H1 (cell line): Measurements from ENCODE around the gene DERL3. TPM values are rescaled to one million over a fixed set of nuclear protein-coding genes. Genes with fewer than 3 reads are reported as not detected.

Source experiments
- CTCF ChIA-PET: fragments of 300-600 bp; sonication (Branson Sonifier 250); formaldehyde crosslinking; loops from one replicate; lab custom pipeline; 2021; ENCODE audit not compliant: partially characterized antibody; lab: Charles Lee
- POLR2A ChIA-PET: fragments of 300-600 bp; sonication (Branson Sonifier 250); formaldehyde crosslinking; loops from one replicate; lab custom pipeline; 2021; ENCODE audit warnings: inconsistent platforms; ENCODE audit not compliant: partially characterized antibody; lab: Charles Lee
- DNase-seq, 2 experiments: peaks; one replicate each; pipeline versions ENCODE4 v3.0.0 to v3.0.0-alpha.2; 2010 to 2022; ENCODE audit warnings: low spot score in 2 of 2, low read depth in 1 of 2, mixed read lengths in 1 of 2
- FAIRE-seq: peaks from 2 replicates; lab custom pipeline; 2011; peaks lifted over from hg19 to GRCh38; lab: Jason Lieb, UNC
- H2AFZ ChIP-seq: 2 replicates; pipeline ENCODE4 v1.8.1; 2012; ENCODE audit warnings: low read length, inconsistent platforms
- H2AK5ac ChIP-seq: 2 replicates; pipeline ENCODE4 v1.6.1; 2013; ENCODE audit warnings: low read depth, low read length
- H2BK120ac ChIP-seq: replicated peaks from 2 replicates; pipeline ENCODE3; 2013; ENCODE audit warnings: low read depth, low read length, inconsistent platforms
- H2BK12ac ChIP-seq: 2 replicates; pipeline ENCODE4 v1.6.1; 2013; ENCODE audit warnings: low read depth, low read length
- H2BK15ac ChIP-seq: 2 replicates; pipeline ENCODE4 v1.6.1; 2013; ENCODE audit warnings: low read length
- H2BK20ac ChIP-seq: 2 replicates; pipeline ENCODE4 v1.6.1; 2013; ENCODE audit warnings: low read length
- H2BK5ac ChIP-seq: 2 replicates; pipeline ENCODE4 v1.6.1; 2013; ENCODE audit warnings: low read depth, low read length
- H3K14ac ChIP-seq: 2 replicates; pipeline ENCODE4 v1.6.1; 2013; ENCODE audit warnings: inconsistent platforms; ENCODE audit not compliant: insufficient read length
- H3K18ac ChIP-seq: 2 replicates; pipeline ENCODE4 v1.6.1; 2013; ENCODE audit warnings: low read length; ENCODE audit errors: extremely low read depth
- H3K23ac ChIP-seq: 2 replicates; pipeline ENCODE4 v1.6.1; 2013; ENCODE audit warnings: inconsistent platforms; ENCODE audit not compliant: insufficient read length
- H3K23me2 ChIP-seq: 2 replicates; pipeline ENCODE4 v1.6.1; 2013; ENCODE audit warnings: low read depth, low read length
- H3K27ac ChIP-seq: 2 replicates; pipeline ENCODE4 v1.6.1; 2011; ENCODE audit warnings: low read depth, low read length, inconsistent platforms
- H3K27me3 ChIP-seq, 4 experiments: replicated peaks in 1 of 4; 1 replicate in 1 of 4; 2 replicates in 3 of 4; pipeline versions ENCODE4 v1.6.1 to v1.8.1; 2011 to 2013; ENCODE audit warnings: low read length in 3 of 4, mild to moderate bottlenecking in 3 of 4, inconsistent platforms in 2 of 4, mixed read lengths in 2 of 4, moderate library complexity in 1 of 4; ENCODE audit not compliant: control insufficient read depth in 3 of 4, insufficient read depth in 3 of 4; ENCODE audit errors: extremely low read depth in 1 of 4
- H3K36me3 ChIP-seq, 4 experiments: 2 replicates each; pipeline versions ENCODE4 v1.6.1 to v1.8.1; 2011 to 2013; ENCODE audit warnings: mild to moderate bottlenecking in 4 of 4, low read length in 3 of 4, moderate library complexity in 2 of 4, control low read depth in 1 of 4, inconsistent platforms in 1 of 4; ENCODE audit not compliant: insufficient read depth in 4 of 4, control insufficient read depth in 2 of 4
- H3K4ac ChIP-seq: replicated peaks from 2 replicates; pipeline ENCODE3; 2013; ENCODE audit warnings: low read length, low read depth, mixed read lengths, inconsistent platforms; ENCODE audit not compliant: insufficient read length
- H3K4me1 ChIP-seq, 4 experiments: replicated peaks in 1 of 4; 1 replicate in 1 of 4; 2 replicates in 3 of 4; pipeline versions ENCODE4 v1.6.1 to v1.8.1; 2011 to 2013; ENCODE audit warnings: low read length in 3 of 4, inconsistent platforms in 2 of 4, mixed read lengths in 1 of 4; ENCODE audit not compliant: insufficient read depth in 4 of 4, control insufficient read depth in 3 of 4
- H3K4me2 ChIP-seq, 2 experiments: 2 replicates each; pipeline versions ENCODE4 v1.6.1 to v1.8.1; 2011 to 2013; ENCODE audit warnings: low read depth in 2 of 2, low read length in 2 of 2, control low read depth in 1 of 2, inconsistent platforms in 1 of 2, mild to moderate bottlenecking in 1 of 2; ENCODE audit not compliant: insufficient read depth in 1 of 2
- H3K4me3 ChIP-seq, 4 experiments: fragments of 200-600, 300-600 bp in 1 of 4; sonication (generic), shearing (Covaris generic), sonication (Bioruptor Twin) in 1 of 4; 2 replicates each; pipeline versions ENCODE4 v1.5.1 to v1.8.1; 2011 to 2016; ENCODE audit warnings: low read length in 4 of 4, low read depth in 3 of 4, control low read depth in 2 of 4, inconsistent platforms in 2 of 4, mild to moderate bottlenecking in 2 of 4, mixed read lengths in 1 of 4, moderate library complexity in 1 of 4; ENCODE audit not compliant: insufficient read depth in 2 of 4; ENCODE audit errors: extremely low read depth in 1 of 4
- H3K56ac ChIP-seq: replicated peaks from 2 replicates; pipeline ENCODE3; 2013; ENCODE audit warnings: low read depth, mild to moderate bottlenecking, mixed read lengths, low read length, inconsistent platforms; ENCODE audit not compliant: insufficient read length
- H3K79me1 ChIP-seq: 2 replicates; pipeline ENCODE4 v1.6.1; 2013; ENCODE audit warnings: low read depth, low read length, control low read depth
- H3K79me2 ChIP-seq, 2 experiments: 2 replicates each; pipeline versions ENCODE4 v1.6.1 to v1.8.1; 2012 to 2013; ENCODE audit warnings: low read length in 2 of 2, mild to moderate bottlenecking in 2 of 2, inconsistent platforms in 1 of 2; ENCODE audit not compliant: insufficient read depth in 2 of 2, control insufficient read depth in 1 of 2
- H3K9ac ChIP-seq, 4 experiments: replicated peaks in 1 of 4; 1 replicate in 1 of 4; 2 replicates in 3 of 4; pipeline versions ENCODE4 v1.6.1 to v1.8.1; 2011 to 2013; ENCODE audit warnings: low read depth in 3 of 4, low read length in 3 of 4, control low read depth in 2 of 4, mild to moderate bottlenecking in 2 of 4, moderate library complexity in 2 of 4, inconsistent platforms in 1 of 4; ENCODE audit errors: extremely low read depth in 1 of 4
- H3K9me3 ChIP-seq, 2 experiments: 2 replicates each; pipeline versions ENCODE4 v1.6.1 to v1.8.1; 2012 to 2013; ENCODE audit warnings: mild to moderate bottlenecking in 2 of 2, moderate library complexity in 2 of 2, control low read depth in 1 of 2, inconsistent platforms in 1 of 2, low read depth in 1 of 2, low read length in 1 of 2, mixed read lengths in 1 of 2; ENCODE audit not compliant: insufficient read depth in 2 of 2
- H4K20me1 ChIP-seq, 2 experiments: replicated peaks in 1 of 2; 2 replicates each; pipeline versions ENCODE3 to v1.8.1; 2011 to 2013; ENCODE audit warnings: inconsistent platforms in 2 of 2, low read length in 2 of 2, mild to moderate bottlenecking in 1 of 2; ENCODE audit not compliant: insufficient read depth in 2 of 2, control insufficient read depth in 1 of 2
- H4K5ac ChIP-seq: 2 replicates; pipeline ENCODE4 v1.6.1; 2013; ENCODE audit warnings: low read length, low read depth, mixed read lengths, inconsistent platforms; ENCODE audit not compliant: insufficient read length
- H4K8ac ChIP-seq: 2 replicates; pipeline ENCODE4 v1.8.0; 2013; ENCODE audit warnings: mild to moderate bottlenecking, moderate library complexity, low read length, inconsistent platforms; ENCODE audit not compliant: insufficient read depth; ENCODE audit errors: extremely low read depth
- H4K91ac ChIP-seq: replicated peaks from 2 replicates; pipeline ENCODE3; 2013; ENCODE audit warnings: low read length, mixed read lengths, inconsistent platforms; ENCODE audit not compliant: insufficient read length
- ATF2 ChIP-seq: IDR thresholded peaks from 2 replicates; pipeline ENCODE4 v1.6.1; 2012; ENCODE audit warnings: low read length, inconsistent platforms
- BRCA1 ChIP-seq: IDR thresholded peaks from 2 replicates; pipeline ENCODE4 v1.6.1; 2012; ENCODE audit warnings: low read depth, low read length, improper control_type of control experiment
- CTBP2 ChIP-seq: IDR thresholded peaks from 2 replicates; pipeline ENCODE4 v1.7.0; 2011; ENCODE audit warnings: borderline replicate concordance, mild to moderate bottlenecking, moderate library complexity, mixed read lengths, low read length; ENCODE audit not compliant: insufficient read depth, insufficient read length
- CTCF ChIP-seq, 3 experiments: IDR thresholded peaks; 1 replicate in 2 of 3; 2 replicates in 1 of 3; pipeline versions ENCODE4 v1.5.1 to v1.6.1; 2011; ENCODE audit warnings: low read length in 3 of 3, mild to moderate bottlenecking in 3 of 3, inconsistent platforms in 2 of 3, low read depth in 1 of 3, moderate library complexity in 1 of 3; ENCODE audit not compliant: insufficient read depth in 1 of 3; ENCODE audit errors: control extremely low read depth in 1 of 3
- EZH2 ChIP-seq: fragments of 200-600 bp; sonication (generic); IDR thresholded peaks from 2 replicates; pipeline ENCODE4 v1.7.1; 2012; ENCODE audit warnings: low read depth, mild to moderate bottlenecking, moderate library complexity, low read length, inconsistent platforms; ENCODE audit not compliant: severe bottlenecking
- RBBP5 ChIP-seq: IDR thresholded peaks from 2 replicates; pipeline ENCODE4 v1.7.1; 2012; ENCODE audit warnings: low read depth, mild to moderate bottlenecking, inconsistent platforms, low read length, moderate library complexity, borderline replicate concordance
- USF2 ChIP-seq: IDR thresholded peaks from 2 replicates; pipeline ENCODE4 v1.6.1; 2011; ENCODE audit warnings: low read length, improper control_type of control experiment
- WGBS, 2 experiments: shearing (Covaris generic) in 1 of 2; methylation state at CpG; one replicate each; pipeline versions ENCODE4 v1.1.6 to v1.1.7; 2013 to 2015; ENCODE audit warnings: low lambda C conversion rate in 2 of 2, mixed read lengths in 2 of 2, inconsistent platforms in 1 of 2, low coverage in 1 of 2, missing lambda C conversion rate in 1 of 2; ENCODE audit not compliant: insufficient replicate concordance in 2 of 2, insufficient coverage in 1 of 2, insufficient read length in 1 of 2; ENCODE audit errors: extremely low coverage in 1 of 2, missing lambda C conversion rate in 1 of 2; 5-methylcytosine and 5-hydroxymethylcytosine counted together
- polyA plus RNA-seq, 7 experiments: library from polyadenylated mRNA; depleted of rRNA in 3 of 7; stranded (reverse) in 5 of 7; unstranded in 2 of 7; fragments of >200 nt in 5 of 7; fragments of 200-250 nt in 2 of 7; gene quantifications; 1 replicate in 5 of 7; 2 replicates in 1 of 7; 4 replicates in 1 of 7; pipeline versions ENCODE4 v1.2.1 to v1.2.3, GENCODE V29; 2011 to 2013; ENCODE audit warnings: missing spikeins in 2 of 7, mixed read lengths in 2 of 7
- total RNA-seq: library from RNA; stranded (reverse); fragmentation: NEBNext Ultra II Directional; extraction: Animal tissue kit (Norgen Biotek cat#: 25700); gene quantifications from 2 replicates; pipeline ENCODE4 v1.2.1, GENCODE V29; 2021

DERL3 gene
- total and polyA plus RNA-seq, 2 of the 8 experiments (the other 6 are each of a cell fraction or from before 2014, with no cell fraction given) = 8.7 to 19.5 TPM

GRCh38 chr22:23836281-23836680, 2.5 kb downstream of the DERL3 start:
- no peak overlapping the region for H3K4me3 ChIP-seq
- FAIRE-seq = no peak
- H3K27ac ChIP-seq = no peak overlapping the region
- H4K8ac ChIP-seq = no peak overlapping the region
- H3K27me3 ChIP-seq = peaks cover 0 to 2% (median under 1%) of the 10 kb centered on the region in 4 experiments; a peak in 2 of 7 replicates
- no peak overlapping the region for H4K5ac ChIP-seq
- H3K4me1 ChIP-seq = peaks cover 0 to 8% (median 6%) of the 10 kb centered on the region in 4 experiments; a peak in 5 of 7 replicates
- H2BK12ac ChIP-seq = no peak overlapping the region
- no peaks in the 10 kb centered on the region for H3K79me2 ChIP-seq
- H3K9ac ChIP-seq = no peak overlapping the region
- no peak overlapping the region for H2BK15ac ChIP-seq
- no peak overlapping the region for H2BK20ac ChIP-seq
- CTCF ChIA-PET = interaction anchor here (1.2 to 3.2 kb wide), 2 partner anchors 10 to 14 kb away, joined by 3 to 12 read pairs; no protein-coding TSS in a partner anchor
- 84% methylated on average over 4 of the region's 5 CpGs; no CpG with 5 or more reads in 1 of the 2 experiments for WGBS, 2 experiments
- no peak overlapping the region for H3K56ac ChIP-seq
- no peak overlapping the region for H3K23ac ChIP-seq
- no peak overlapping the region for H2AFZ ChIP-seq
- H3K79me1 ChIP-seq = peaks cover 4% of the 10 kb centered on the region; the same call in 1 of the 2 replicates
- peaks cover 6 to 24% of the 10 kb centered on the region in 2 experiments for H4K20me1 ChIP-seq
- no peaks in the 10 kb centered on the region for H3K9me3 ChIP-seq
- POLR2A ChIA-PET = interaction anchor here (0.9 to 2.0 kb wide), 2 partner anchors 14 to 15 kb away, joined by 3 to 8 read pairs; no protein-coding TSS in a partner anchor
- no peak for DNase-seq
- peaks cover 12% of the 10 kb centered on the region; the same call in 1 of the 2 replicates for H3K23me2 ChIP-seq
- peaks cover 0 to 15% (median 9%) of the 10 kb centered on the region in 4 experiments; a peak in 4 of 8 replicates for H3K36me3 ChIP-seq
- no peak overlapping the region for H2BK120ac ChIP-seq
- no peak overlapping the region for H3K14ac ChIP-seq
- no peak overlapping the region for H2BK5ac ChIP-seq
- H3K4ac ChIP-seq = no peak overlapping the region
- H2AK5ac ChIP-seq = no peak overlapping the region
- no peak overlapping the region for H3K4me2 ChIP-seq
- no peak overlapping the region for H3K18ac ChIP-seq
- no peak overlapping the region for H4K91ac ChIP-seq
- TF ChIP-seq EZH2 (no peak), CTCF (IDR thresholded peaks at IDR 0.05; ENCODE audit: control extremely low read depth in 1 of 3, insufficient read depth in 1 of 3, low read depth in 1 of 3, low read length in 3 of 3) (no peak), ATF2 (no peak), CTBP2 (no peak), USF2 (no peak), RBBP5 (no peak), BRCA1 (no peak)
